ENCODE measurements around the gene RNF138. TPM values are rescaled to one million over a fixed set of nuclear protein-coding genes. Genes with fewer than 3 reads are reported as not detected.

RNF138 gene
- total RNA-seq, 1 experiment from 2014 or later = 38.9 TPM

- Mint-ChIP-seq H3K4me1 (ENCODE audit: low read depth, unreplicated experiment) (no peaks in the 10 kb centered on the region), H3K9me3 (ENCODE audit: low read depth, unreplicated experiment) (no peaks in the 10 kb centered on the region), H3K27me3 (ENCODE audit: unreplicated experiment) (no peaks in the 10 kb centered on the region), H3K27ac (ENCODE audit: unreplicated experiment) (no peak overlapping the region), H3K4me3 (ENCODE audit: low read depth, unreplicated experiment) (no peak overlapping the region), H3K36me3 (ENCODE audit: insufficient read depth, unreplicated experiment) (no peaks in the 10 kb centered on the region)
- CTCF ChIA-PET = no interaction called here
- BruUV-seq (replicated peaks) = no TSS peak
- intact Hi-C loops (cut with micrococcal nuclease; ENCODE audit: unreplicated experiment) = no loop called here
- no peak for DNase-seq
- no peak for TF ChIP-seq CTCF (IDR thresholded peaks at IDR 0.05; ENCODE audit: unreplicated experiment)
Observed at GRCh38 chr18:32067375-32068167, 24.1 kb upstream of the RNF138 start.

- Mint-ChIP-seq H3K36me3 (ENCODE audit: insufficient read depth, unreplicated experiment) (no peaks in the 10 kb centered on the region), H3K4me1 (ENCODE audit: low read depth, unreplicated experiment) (no peaks in the 10 kb centered on the region), H3K27ac (ENCODE audit: unreplicated experiment) (no peak overlapping the region), H3K4me3 (ENCODE audit: low read depth, unreplicated experiment) (no peak overlapping the region), H3K9me3 (ENCODE audit: low read depth, unreplicated experiment) (no peaks in the 10 kb centered on the region), H3K27me3 (ENCODE audit: unreplicated experiment) (no peaks in the 10 kb centered on the region)
- DNase-seq = no peak
- BruUV-seq (replicated peaks) = no TSS peak
- TF ChIP-seq CTCF (IDR thresholded peaks at IDR 0.05; ENCODE audit: unreplicated experiment) = peak; percentile 59
- CTCF ChIA-PET = interaction anchor here (1.0 to 1.1 kb wide), 4 partner anchors 12 to 129 kb away, joined by 4 to 6 read pairs (median 4); partner anchors contain the start of gene TRAPPC8
- intact Hi-C loops (cut with micrococcal nuclease; ENCODE audit: unreplicated experiment) = loop anchor here (1.0 kb wide), 1 partner anchor 53 kb away; no protein-coding TSS in a partner anchor
Observed at GRCh38 chr18:32072321-32072720, 19.4 kb upstream of the RNF138 start.

GRCh38 chr18:32074206-32074605 lies 17.5 kb upstream of the RNF138 start:
- H3K27ac Mint-ChIP-seq (ENCODE audit: unreplicated experiment) = no peak overlapping the region
- BruUV-seq (replicated peaks) = no TSS peak
- H3K4me3 Mint-ChIP-seq (ENCODE audit: low read depth, unreplicated experiment) = no peak overlapping the region
- no peaks in the 10 kb centered on the region for H3K9me3 Mint-ChIP-seq (ENCODE audit: low read depth, unreplicated experiment)
- DNase-seq = no peak
- TF ChIP-seq CTCF (IDR thresholded peaks at IDR 0.05; ENCODE audit: unreplicated experiment) = no peak
- H3K36me3 Mint-ChIP-seq (ENCODE audit: insufficient read depth, unreplicated experiment) = no peaks in the 10 kb centered on the region
- intact Hi-C loops (cut with micrococcal nuclease; ENCODE audit: unreplicated experiment) = no loop called here
- H3K4me1 Mint-ChIP-seq (ENCODE audit: low read depth, unreplicated experiment) = no peaks in the 10 kb centered on the region
- CTCF ChIA-PET = no interaction called here
- no peaks in the 10 kb centered on the region for H3K27me3 Mint-ChIP-seq (ENCODE audit: unreplicated experiment)

- no peak for DNase-seq
- intact Hi-C loops (cut with micrococcal nuclease; ENCODE audit: unreplicated experiment) = no loop called here
- Mint-ChIP-seq H3K9me3 (ENCODE audit: low read depth, unreplicated experiment) (no peaks in the 10 kb centered on the region), H3K27me3 (ENCODE audit: unreplicated experiment) (no peaks in the 10 kb centered on the region), H3K27ac (ENCODE audit: unreplicated experiment) (no peak overlapping the region), H3K36me3 (ENCODE audit: insufficient read depth, unreplicated experiment) (no peaks in the 10 kb centered on the region), H3K4me3 (ENCODE audit: low read depth, unreplicated experiment) (no peak overlapping the region), H3K4me1 (ENCODE audit: low read depth, unreplicated experiment) (no peaks in the 10 kb centered on the region)
- TF ChIP-seq CTCF (IDR thresholded peaks at IDR 0.05; ENCODE audit: unreplicated experiment) = no peak
- CTCF ChIA-PET = no interaction called here
- no TSS peak for BruUV-seq (replicated peaks)
Observed at GRCh38 chr18:32078845-32079244, 12.8 kb upstream of the RNF138 start.

Measured in Calu3 (cell line).